HepG2 (cell line): ENCODE results near the gene C1QTNF6.

Experiments
- ATF1 ChIP-seq: IDR thresholded peaks from 2 replicates; pipeline ENCODE4 v1.6.1; 2016; ENCODE audit warnings: mild to moderate bottlenecking, control low read depth
- POLR2AphosphoS5 ChIP-seq: IDR thresholded peaks from 2 replicates; pipeline ENCODE4 v1.6.1; 2012; ENCODE audit warnings: low read depth, low read length
- ZNF552 ChIP-seq: sonication (generic); formaldehyde crosslinking; IDR thresholded peaks from 2 replicates; pipeline ENCODE4 v1.9.0; 2022; ENCODE audit warnings: missing genetic modification reagents, mild to moderate bottlenecking, borderline replicate concordance

DNA sequence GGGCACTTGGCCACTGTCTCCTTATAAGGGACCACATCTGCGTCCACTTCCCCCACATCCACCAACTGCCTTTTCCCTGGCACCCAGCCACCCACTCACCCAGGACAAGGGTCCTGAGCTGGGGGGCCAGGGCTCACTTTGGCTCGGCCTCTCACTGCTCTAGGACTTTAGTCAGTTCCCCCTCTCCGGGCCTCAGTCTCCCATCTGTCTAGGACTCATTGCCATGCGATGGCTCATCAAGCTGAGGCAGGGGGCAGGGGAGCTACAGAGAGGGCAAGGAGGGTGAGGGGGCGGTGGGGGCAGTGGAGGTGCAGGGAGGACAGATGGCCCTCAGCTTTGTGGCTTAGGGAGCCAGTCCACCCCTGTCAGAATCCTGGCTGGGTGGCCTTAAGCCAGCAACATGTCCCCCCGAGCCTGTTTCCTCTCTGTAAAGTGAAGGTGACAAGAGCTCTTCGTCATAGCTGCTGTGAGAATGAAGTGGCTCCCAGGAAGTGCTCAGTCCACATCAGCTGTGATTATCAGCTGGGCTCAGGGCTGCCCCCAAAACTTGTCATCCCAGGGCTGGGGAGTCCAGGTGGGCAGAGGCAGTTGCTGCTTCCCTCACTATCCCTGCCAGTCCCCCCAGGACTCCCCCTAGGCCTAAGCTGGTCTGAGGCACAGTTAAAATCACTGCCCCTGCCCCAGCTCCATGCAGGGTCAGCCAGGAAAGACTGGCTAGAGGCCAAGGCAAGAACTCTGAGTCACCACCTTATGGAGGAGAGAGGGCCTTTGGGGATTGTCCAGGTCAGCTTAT lies 41.2 kb upstream of the C1QTNF6 start:
- TF ChIP-seq ATF1 (CRISPR knock-in tag): no peak
- TF ChIP-seq ZNF552 (CRISPR knock-in tag): no peak
- TF ChIP-seq POLR2AphosphoS5: no peak
